HL-60 (cell line): ENCODE data around the gene HSPA4.

Experiments used
- GABPA ChIP-seq: IDR thresholded peaks from 2 replicates; pipeline ENCODE4 v1.6.1; 2012; ENCODE audit warnings: low read depth
- POLR2AphosphoS5 ChIP-seq: IDR thresholded peaks from 2 replicates; pipeline ENCODE4 v1.6.1; 2012; ENCODE audit warnings: low read depth
- SPI1 ChIP-seq: IDR thresholded peaks from 2 replicates; pipeline ENCODE4 v1.6.1; 2012; ENCODE audit warnings: low read depth, mild to moderate bottlenecking, borderline replicate concordance
- TF ChIP-seq, protein P1 (sequence below): IDR thresholded peaks from one replicate; pipeline ENCODE4 v1.5.1; 2011; ENCODE audit warnings: low read length, control low read depth, inconsistent platforms; ENCODE audit not compliant: insufficient read depth
- TF ChIP-seq, protein P2 (sequence below): IDR thresholded peaks from 2 replicates; pipeline ENCODE4 v1.6.1; 2012; ENCODE audit warnings: low read depth; ENCODE audit not compliant: insufficient replicate concordance

DNA sequence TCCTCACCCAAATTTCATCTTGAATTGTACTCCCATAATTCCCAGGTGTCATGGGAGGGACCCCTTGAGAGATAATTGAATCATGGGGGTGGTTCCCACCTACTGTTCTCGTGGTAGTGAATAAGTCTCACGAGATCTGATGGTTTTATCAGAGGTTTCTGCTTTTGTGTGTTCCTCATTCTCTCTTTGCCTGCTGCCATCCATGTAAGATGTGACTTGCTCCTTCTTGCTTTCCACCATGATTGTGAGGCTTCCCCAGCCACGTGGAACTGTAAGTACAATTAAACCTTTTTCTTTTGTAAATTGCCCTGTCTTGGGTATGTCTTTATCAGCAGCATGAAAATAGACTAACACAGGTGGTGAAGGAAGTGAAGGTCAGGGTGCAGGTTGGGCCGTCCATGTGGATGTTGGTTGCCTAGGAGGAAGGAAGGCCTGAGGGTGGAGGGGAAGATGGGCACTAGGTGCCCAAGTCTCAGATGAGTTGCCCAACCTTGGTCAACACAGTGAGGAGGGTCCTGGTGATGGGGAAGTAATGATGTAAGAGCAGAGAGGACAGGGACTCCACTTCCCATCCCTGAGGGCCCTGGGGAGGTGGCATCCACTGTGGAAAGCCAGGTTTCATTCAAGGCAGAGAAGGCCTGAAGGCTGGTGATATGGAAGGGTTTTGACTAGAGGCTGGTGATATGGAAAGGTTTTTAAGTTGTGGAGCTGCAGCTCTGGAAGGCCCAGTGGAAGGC, 92.6 kb downstream of the HSPA4 start:
- TF ChIP-seq POLR2AphosphoS5 (no peak), SPI1 (no peak), GABPA (no peak)
- TF ChIP-seq, protein P1, sequence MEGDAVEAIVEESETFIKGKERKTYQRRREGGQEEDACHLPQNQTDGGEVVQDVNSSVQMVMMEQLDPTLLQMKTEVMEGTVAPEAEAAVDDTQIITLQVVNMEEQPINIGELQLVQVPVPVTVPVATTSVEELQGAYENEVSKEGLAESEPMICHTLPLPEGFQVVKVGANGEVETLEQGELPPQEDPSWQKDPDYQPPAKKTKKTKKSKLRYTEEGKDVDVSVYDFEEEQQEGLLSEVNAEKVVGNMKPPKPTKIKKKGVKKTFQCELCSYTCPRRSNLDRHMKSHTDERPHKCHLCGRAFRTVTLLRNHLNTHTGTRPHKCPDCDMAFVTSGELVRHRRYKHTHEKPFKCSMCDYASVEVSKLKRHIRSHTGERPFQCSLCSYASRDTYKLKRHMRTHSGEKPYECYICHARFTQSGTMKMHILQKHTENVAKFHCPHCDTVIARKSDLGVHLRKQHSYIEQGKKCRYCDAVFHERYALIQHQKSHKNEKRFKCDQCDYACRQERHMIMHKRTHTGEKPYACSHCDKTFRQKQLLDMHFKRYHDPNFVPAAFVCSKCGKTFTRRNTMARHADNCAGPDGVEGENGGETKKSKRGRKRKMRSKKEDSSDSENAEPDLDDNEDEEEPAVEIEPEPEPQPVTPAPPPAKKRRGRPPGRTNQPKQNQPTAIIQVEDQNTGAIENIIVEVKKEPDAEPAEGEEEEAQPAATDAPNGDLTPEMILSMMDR, result no peak
- TF ChIP-seq, protein P2, sequence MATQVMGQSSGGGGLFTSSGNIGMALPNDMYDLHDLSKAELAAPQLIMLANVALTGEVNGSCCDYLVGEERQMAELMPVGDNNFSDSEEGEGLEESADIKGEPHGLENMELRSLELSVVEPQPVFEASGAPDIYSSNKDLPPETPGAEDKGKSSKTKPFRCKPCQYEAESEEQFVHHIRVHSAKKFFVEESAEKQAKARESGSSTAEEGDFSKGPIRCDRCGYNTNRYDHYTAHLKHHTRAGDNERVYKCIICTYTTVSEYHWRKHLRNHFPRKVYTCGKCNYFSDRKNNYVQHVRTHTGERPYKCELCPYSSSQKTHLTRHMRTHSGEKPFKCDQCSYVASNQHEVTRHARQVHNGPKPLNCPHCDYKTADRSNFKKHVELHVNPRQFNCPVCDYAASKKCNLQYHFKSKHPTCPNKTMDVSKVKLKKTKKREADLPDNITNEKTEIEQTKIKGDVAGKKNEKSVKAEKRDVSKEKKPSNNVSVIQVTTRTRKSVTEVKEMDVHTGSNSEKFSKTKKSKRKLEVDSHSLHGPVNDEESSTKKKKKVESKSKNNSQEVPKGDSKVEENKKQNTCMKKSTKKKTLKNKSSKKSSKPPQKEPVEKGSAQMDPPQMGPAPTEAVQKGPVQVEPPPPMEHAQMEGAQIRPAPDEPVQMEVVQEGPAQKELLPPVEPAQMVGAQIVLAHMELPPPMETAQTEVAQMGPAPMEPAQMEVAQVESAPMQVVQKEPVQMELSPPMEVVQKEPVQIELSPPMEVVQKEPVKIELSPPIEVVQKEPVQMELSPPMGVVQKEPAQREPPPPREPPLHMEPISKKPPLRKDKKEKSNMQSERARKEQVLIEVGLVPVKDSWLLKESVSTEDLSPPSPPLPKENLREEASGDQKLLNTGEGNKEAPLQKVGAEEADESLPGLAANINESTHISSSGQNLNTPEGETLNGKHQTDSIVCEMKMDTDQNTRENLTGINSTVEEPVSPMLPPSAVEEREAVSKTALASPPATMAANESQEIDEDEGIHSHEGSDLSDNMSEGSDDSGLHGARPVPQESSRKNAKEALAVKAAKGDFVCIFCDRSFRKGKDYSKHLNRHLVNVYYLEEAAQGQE, result no peak
